ENCODE data around the gene CLEC4G.
"Not testable (repeated sequence)": the region's sequence is repeated elsewhere in the genome, so short reads cannot be mapped to it uniquely, and the experiment has no call there.

DNA sequence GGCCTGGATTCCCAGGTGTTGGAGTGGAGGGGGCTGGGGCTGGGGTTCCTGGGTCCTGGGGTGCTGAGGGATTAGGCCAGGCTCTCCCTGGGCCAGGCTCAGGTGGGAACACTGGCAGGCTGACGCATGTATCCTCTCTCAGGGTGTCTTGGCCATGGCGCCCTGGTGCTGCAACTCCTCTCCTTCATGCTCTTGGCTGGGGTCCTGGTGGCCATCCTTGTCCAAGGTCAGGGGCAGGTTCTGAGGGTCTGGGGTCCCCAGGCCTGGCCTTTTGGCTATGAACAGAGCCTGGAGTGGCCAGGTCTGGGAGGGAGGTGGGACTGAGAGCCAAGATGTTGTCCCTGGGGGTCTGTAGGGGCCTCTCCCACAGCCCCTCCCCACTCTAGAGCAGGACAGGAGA lies 33.1 kb upstream of the CLEC4G start:
- TF ChIP-seq, protein P1, sequence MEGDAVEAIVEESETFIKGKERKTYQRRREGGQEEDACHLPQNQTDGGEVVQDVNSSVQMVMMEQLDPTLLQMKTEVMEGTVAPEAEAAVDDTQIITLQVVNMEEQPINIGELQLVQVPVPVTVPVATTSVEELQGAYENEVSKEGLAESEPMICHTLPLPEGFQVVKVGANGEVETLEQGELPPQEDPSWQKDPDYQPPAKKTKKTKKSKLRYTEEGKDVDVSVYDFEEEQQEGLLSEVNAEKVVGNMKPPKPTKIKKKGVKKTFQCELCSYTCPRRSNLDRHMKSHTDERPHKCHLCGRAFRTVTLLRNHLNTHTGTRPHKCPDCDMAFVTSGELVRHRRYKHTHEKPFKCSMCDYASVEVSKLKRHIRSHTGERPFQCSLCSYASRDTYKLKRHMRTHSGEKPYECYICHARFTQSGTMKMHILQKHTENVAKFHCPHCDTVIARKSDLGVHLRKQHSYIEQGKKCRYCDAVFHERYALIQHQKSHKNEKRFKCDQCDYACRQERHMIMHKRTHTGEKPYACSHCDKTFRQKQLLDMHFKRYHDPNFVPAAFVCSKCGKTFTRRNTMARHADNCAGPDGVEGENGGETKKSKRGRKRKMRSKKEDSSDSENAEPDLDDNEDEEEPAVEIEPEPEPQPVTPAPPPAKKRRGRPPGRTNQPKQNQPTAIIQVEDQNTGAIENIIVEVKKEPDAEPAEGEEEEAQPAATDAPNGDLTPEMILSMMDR (IDR thresholded peaks at IDR 0.05): not testable (repeated sequence)
- not testable (repeated sequence) for TF ChIP-seq POLR2A (IDR thresholded peaks at IDR 0.05)
